HS-27A (cell line): Measurements from ENCODE around the gene ANK3.

Experiments
- DNase-seq: peaks from one replicate; pipeline ENCODE4 v3.0.0-alpha.2; 2012; ENCODE audit warnings: low read depth, missing footprints

The ANK3 gene

GRCh38 chr10:60377042-60377352 is 12.7 kb downstream of the ANK3 start:
- no peak for DNase-seq

GRCh38 chr10:60376221-60377041 is 13.2 kb downstream of the ANK3 start:
- DNase-seq, result no peak

GRCh38 chr10:60375293-60376004 is 14.2 kb downstream of the ANK3 start:
- DNase-seq, result no peak

- DNase-seq, result no peak
Measured at GRCh38 chr10:60374836-60375235, 14.8 kb downstream of the ANK3 start.

GRCh38 chr10:60372436-60372835 is 17.2 kb downstream of the ANK3 start:
- no peak for DNase-seq

GRCh38 chr10:60369547-60369930 is 20.1 kb downstream of the ANK3 start:
- no peak for DNase-seq

GRCh38 chr10:60368875-60369546 is 20.7 kb downstream of the ANK3 start:
- DNase-seq, result no peak

- no peak for DNase-seq
Measured at GRCh38 chr10:60367901-60368300, 21.8 kb downstream of the ANK3 start.

GRCh38 chr10:60367431-60367830 is 22.2 kb downstream of the ANK3 start:
- no peak for DNase-seq

GRCh38 chr10:60367024-60367423 is 22.7 kb downstream of the ANK3 start:
- DNase-seq, result no peak

- no peak for DNase-seq
Measured at GRCh38 chr10:60363187-60363586, 26.5 kb downstream of the ANK3 start.

- no peak for DNase-seq
Measured at GRCh38 chr10:60362461-60362860, 27.2 kb downstream of the ANK3 start.

GRCh38 chr10:60359066-60359465 is 30.6 kb downstream of the ANK3 start:
- DNase-seq, result no peak

GRCh38 chr10:60358282-60358681 is 31.4 kb downstream of the ANK3 start:
- no peak for DNase-seq

- DNase-seq, result no peak
Measured at GRCh38 chr10:60353519-60354258, 36.0 kb downstream of the ANK3 start.

GRCh38 chr10:60352105-60352504 is 37.6 kb downstream of the ANK3 start:
- DNase-seq, result no peak

- DNase-seq, result no peak
Measured at GRCh38 chr10:60351191-60351853, 38.4 kb downstream of the ANK3 start.

- no peak for DNase-seq
Measured at GRCh38 chr10:60350400-60350799, 39.3 kb downstream of the ANK3 start.

- no peak for DNase-seq
Measured at GRCh38 chr10:60349426-60349825, 40.2 kb downstream of the ANK3 start.

- no peak for DNase-seq
Measured at GRCh38 chr10:60348982-60349381, 40.7 kb downstream of the ANK3 start.

- DNase-seq, result no peak
Measured at GRCh38 chr10:60347270-60347669, 42.4 kb downstream of the ANK3 start.

GRCh38 chr10:60346661-60347060 is 43.0 kb downstream of the ANK3 start:
- DNase-seq, result no peak
